Measurements from ENCODE around the gene PTPRG.

Gene PTPRG

DNA sequence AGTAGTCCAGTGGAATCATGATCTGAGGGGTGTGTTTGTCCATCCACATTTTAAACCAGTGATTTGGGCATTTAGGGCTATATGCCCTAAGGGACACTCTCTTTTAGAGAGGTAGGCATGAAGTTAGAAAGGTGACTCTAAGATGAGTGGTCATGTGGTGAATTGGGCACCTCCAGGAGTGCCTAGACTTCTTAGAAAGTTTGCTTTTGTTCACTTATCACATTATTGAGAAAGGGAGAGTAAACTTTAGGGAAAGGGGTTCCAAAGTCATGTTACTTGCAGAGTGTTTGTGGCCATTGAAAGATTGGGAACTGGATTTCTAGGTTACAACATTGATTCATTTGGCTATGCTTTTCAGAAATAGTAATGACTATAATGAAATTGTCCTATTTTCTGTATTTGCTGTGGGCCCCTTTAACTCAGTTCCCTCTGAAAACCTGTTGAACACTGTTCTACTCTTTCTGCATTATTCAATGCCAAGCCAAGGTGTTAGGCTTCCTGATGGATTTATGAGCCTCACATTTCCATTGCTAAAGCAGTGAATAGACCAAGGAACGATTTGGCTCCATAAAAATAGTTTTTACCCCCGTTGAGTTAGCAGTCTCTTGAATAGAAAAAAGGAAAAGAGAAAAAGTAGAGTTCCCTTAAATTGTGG, 169.3 kb downstream of the PTPRG start:
- no peak overlapping the region for H3K9ac ChIP-seq (ENCODE audit: low read depth, low read length, poor library complexity, severe bottlenecking)
- no peak overlapping the region for H3K4me3 ChIP-seq (ENCODE audit: low read length, poor library complexity, severe bottlenecking)
- no peaks in the 10 kb centered on the region for H3K36me3 ChIP-seq (ENCODE audit: insufficient read depth, low read length)
- TF ChIP-seq, protein P1, sequence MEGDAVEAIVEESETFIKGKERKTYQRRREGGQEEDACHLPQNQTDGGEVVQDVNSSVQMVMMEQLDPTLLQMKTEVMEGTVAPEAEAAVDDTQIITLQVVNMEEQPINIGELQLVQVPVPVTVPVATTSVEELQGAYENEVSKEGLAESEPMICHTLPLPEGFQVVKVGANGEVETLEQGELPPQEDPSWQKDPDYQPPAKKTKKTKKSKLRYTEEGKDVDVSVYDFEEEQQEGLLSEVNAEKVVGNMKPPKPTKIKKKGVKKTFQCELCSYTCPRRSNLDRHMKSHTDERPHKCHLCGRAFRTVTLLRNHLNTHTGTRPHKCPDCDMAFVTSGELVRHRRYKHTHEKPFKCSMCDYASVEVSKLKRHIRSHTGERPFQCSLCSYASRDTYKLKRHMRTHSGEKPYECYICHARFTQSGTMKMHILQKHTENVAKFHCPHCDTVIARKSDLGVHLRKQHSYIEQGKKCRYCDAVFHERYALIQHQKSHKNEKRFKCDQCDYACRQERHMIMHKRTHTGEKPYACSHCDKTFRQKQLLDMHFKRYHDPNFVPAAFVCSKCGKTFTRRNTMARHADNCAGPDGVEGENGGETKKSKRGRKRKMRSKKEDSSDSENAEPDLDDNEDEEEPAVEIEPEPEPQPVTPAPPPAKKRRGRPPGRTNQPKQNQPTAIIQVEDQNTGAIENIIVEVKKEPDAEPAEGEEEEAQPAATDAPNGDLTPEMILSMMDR (conservative IDR thresholded peaks at IDR 0.05; ENCODE audit: low read length) = no peak
- TF ChIP-seq EZH2phosphoT487 (IDR thresholded peaks at IDR 0.05; ENCODE audit: borderline replicate concordance) = no peak
- H3K4me1 ChIP-seq (ENCODE audit: insufficient read depth, low read length, poor library complexity, severe bottlenecking) = peaks cover 16% of the 10 kb centered on the region
- H3K79me2 ChIP-seq (ENCODE audit: insufficient read depth, low read length) = no peaks in the 10 kb centered on the region
- no peaks in the 10 kb centered on the region for H3K9me3 ChIP-seq (ENCODE audit: insufficient read depth, low read depth, low read length)
- H3K4me2 ChIP-seq (ENCODE audit: low read depth, low read length, poor library complexity, severe bottlenecking) = no peak overlapping the region
- H3K27me3 ChIP-seq (ENCODE audit: insufficient read depth, low read length, poor library complexity, severe bottlenecking) = no peaks in the 10 kb centered on the region
- peaks cover 1% of the 10 kb centered on the region for H4K20me1 ChIP-seq (ENCODE audit: insufficient read depth, low read length, poor library complexity, severe bottlenecking)
- H3K9me2 ChIP-seq (replicated peaks; ENCODE audit: low read depth, low read length) = no peaks in the 10 kb centered on the region
- H3F3A ChIP-seq (ENCODE audit: low read depth) = 0 out of 2 replicates have a peak, but pooled peaks cover 3% of the 10 kb centered on the region
- no peak overlapping the region for H2AFZ ChIP-seq (ENCODE audit: low read length)

- H3K79me2 ChIP-seq (ENCODE audit: insufficient read depth, low read length) = no peaks in the 10 kb centered on the region
- peaks cover 9% of the 10 kb centered on the region for H3K4me1 ChIP-seq (ENCODE audit: insufficient read depth, low read length, poor library complexity, severe bottlenecking)
- TF ChIP-seq EZH2phosphoT487 (IDR thresholded peaks at IDR 0.05; ENCODE audit: borderline replicate concordance) = no peak
- TF ChIP-seq, protein P1 (conservative IDR thresholded peaks at IDR 0.05; ENCODE audit: low read length) = no peak
- no peaks in the 10 kb centered on the region for H3K9me3 ChIP-seq (ENCODE audit: insufficient read depth, low read depth, low read length)
- H3F3A ChIP-seq (ENCODE audit: low read depth) = 0 out of 2 replicates have a peak, but pooled peaks cover 3% of the 10 kb centered on the region
- no peaks in the 10 kb centered on the region for H3K27me3 ChIP-seq (ENCODE audit: insufficient read depth, low read length, poor library complexity, severe bottlenecking)
- no peak overlapping the region for H3K9ac ChIP-seq (ENCODE audit: low read depth, low read length, poor library complexity, severe bottlenecking)
- no peaks in the 10 kb centered on the region for H3K9me2 ChIP-seq (replicated peaks; ENCODE audit: low read depth, low read length)
- no peak overlapping the region for H3K4me3 ChIP-seq (ENCODE audit: low read length, poor library complexity, severe bottlenecking)
- H3K4me2 ChIP-seq (ENCODE audit: low read depth, low read length, poor library complexity, severe bottlenecking) = no peak overlapping the region
- H2AFZ ChIP-seq (ENCODE audit: low read length) = no peak overlapping the region
- H3K36me3 ChIP-seq (ENCODE audit: insufficient read depth, low read length) = no peaks in the 10 kb centered on the region
- H4K20me1 ChIP-seq (ENCODE audit: insufficient read depth, low read length, poor library complexity, severe bottlenecking) = no peaks in the 10 kb centered on the region
Observed at GRCh38 chr3:61733000-61733399, 171.6 kb downstream of the PTPRG start.

DNA sequence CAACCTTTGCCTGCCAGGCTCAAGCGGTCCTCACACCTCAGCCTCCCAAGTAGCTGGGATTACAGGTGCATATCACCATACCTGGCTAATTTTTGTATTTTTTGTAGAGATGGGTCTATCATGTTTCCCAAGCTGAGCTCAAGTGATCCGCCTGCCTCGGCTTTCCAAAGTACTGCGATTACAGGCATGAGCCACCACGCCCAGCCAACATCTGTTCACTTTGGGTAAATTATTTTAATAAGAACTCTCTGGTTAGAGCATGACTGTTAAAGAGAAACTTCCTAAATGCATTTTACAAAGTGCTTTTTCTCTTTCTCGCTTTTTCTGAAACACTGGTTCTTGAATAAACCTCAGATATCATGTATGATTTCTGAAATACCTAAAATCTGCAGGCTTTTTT, 172.5 kb downstream of the PTPRG start:
- Histone ChIP-seq H3K4me3 (ENCODE audit: low read length, poor library complexity, severe bottlenecking) (no peak overlapping the region), H3K79me2 (ENCODE audit: insufficient read depth, low read length) (no peaks in the 10 kb centered on the region), H3K36me3 (ENCODE audit: insufficient read depth, low read length) (no peaks in the 10 kb centered on the region), H3K4me1 (ENCODE audit: insufficient read depth, low read length, poor library complexity, severe bottlenecking) (peaks cover 9% of the 10 kb centered on the region), H4K20me1 (ENCODE audit: insufficient read depth, low read length, poor library complexity, severe bottlenecking) (no peaks in the 10 kb centered on the region), H3K27me3 (ENCODE audit: insufficient read depth, low read length, poor library complexity, severe bottlenecking) (no peaks in the 10 kb centered on the region), H3K9me3 (ENCODE audit: insufficient read depth, low read depth, low read length) (no peaks in the 10 kb centered on the region), H3K9me2 (replicated peaks; ENCODE audit: low read depth, low read length) (no peaks in the 10 kb centered on the region), H3K9ac (ENCODE audit: low read depth, low read length, poor library complexity, severe bottlenecking) (no peak overlapping the region), H3F3A (ENCODE audit: low read depth) (0 out of 2 replicates have a peak, but pooled peaks cover 3% of the 10 kb centered on the region), H3K4me2 (ENCODE audit: low read depth, low read length, poor library complexity, severe bottlenecking) (no peak overlapping the region), H2AFZ (ENCODE audit: low read length) (no peak overlapping the region)
- TF ChIP-seq, protein P1 (conservative IDR thresholded peaks at IDR 0.05; ENCODE audit: low read length) = no peak
- TF ChIP-seq EZH2phosphoT487 (IDR thresholded peaks at IDR 0.05; ENCODE audit: borderline replicate concordance) = no peak

Measured in Loucy (cell line).